Embryonic facial prominence (tissue), 1 donor: ENCODE measurements around the gene GAB3.

Experiments used
- DNase-seq: peaks from one replicate; pipeline ENCODE4 v3.0.0-alpha.2; 2016; ENCODE audit errors: extremely low spot score

GAB3 gene

DNA sequence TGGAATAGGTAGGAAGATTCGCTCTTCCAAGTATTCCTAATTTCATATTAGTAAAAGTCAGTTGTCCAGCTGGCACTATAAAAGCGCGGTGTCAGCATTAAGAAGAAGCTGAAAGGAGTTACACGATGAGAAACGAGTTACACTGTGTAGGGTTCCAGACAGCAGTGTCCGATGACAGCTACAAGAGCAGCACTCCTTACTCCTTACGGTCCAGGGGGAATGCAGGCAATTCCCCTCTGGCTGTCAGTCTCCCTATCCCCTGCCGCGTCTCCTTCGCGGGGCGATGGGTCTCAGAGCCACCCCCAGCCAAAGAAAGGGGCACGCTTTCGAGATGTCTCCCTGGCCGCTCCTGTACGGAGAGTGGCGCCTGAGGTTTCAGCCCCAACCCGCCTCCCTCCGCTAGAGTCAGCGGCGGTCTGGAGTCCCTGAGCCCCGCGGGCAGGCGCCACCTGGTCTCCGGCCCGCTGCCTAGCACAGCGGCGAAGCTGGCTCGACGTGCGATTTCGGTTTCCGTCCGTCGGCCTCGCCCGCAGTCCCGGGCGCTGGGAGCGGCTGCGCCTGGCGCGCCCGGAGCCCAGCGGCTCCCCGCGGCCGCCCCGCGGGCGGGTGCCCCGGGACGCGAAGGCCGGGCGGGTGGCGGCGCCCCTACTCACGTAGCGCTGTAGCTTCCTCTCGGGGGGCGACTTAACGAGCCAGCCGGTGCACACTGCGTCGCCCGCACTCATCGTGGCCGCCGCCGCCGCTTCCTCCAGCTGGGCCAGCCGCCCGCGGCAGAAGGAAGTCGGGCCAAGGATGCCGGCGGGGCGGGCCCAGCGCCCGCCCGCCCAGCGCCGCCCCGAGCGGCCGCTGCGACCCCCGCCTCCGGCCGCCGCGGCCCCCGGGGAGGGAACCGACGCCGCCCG lies at the start of gene GAB3:
TSS of gene GAB3 (minus strand) at position 777 of the 902 bp plus-strand sequence. CDS start at position 725, 52 bp downstream.
- DNase-seq, result no peak

GRCh38 chrX:154799556-154800348 lies 48.9 kb upstream of the GAB3 start:
- no peak for DNase-seq

DNA sequence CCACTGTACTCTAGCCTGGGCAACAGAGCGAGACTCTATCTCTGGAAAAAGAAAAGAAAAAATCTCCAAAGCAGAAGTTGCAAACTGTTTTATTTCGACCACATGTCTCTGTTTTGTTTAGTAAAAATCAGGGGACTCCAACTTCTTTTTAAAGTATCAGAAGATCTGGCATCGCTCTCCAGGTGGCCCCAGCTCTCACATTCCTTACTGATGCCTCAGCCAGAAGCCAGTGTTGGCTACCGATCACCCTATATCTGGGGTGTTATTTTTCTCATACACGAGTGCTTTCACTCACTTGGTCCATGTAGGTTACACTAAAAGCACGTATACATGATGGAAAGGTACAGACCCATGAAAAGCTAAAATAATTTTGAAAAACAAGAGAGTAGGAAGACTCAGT lies 46.1 kb upstream of the GAB3 start:
- DNase-seq, result no peak

DNA sequence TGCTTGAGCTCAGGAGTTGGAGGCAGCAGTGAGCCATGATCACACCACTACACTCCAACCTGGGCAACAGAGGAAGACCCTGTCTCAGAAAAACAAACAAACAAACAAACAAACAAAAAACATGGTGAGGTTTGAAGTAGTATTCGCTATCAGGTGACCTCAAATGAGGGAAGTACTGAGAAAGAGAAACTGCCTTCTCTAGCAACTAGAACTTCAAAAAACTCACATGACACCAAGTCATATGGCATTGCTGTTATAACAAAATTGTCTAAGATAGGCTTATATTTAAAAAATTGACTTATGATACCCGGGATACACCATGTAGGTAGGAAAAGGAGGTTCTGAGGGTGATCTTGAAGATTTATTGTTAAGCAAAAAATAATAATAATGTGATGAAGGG lies 44.1 kb upstream of the GAB3 start:
- DNase-seq, result no peak

DNA sequence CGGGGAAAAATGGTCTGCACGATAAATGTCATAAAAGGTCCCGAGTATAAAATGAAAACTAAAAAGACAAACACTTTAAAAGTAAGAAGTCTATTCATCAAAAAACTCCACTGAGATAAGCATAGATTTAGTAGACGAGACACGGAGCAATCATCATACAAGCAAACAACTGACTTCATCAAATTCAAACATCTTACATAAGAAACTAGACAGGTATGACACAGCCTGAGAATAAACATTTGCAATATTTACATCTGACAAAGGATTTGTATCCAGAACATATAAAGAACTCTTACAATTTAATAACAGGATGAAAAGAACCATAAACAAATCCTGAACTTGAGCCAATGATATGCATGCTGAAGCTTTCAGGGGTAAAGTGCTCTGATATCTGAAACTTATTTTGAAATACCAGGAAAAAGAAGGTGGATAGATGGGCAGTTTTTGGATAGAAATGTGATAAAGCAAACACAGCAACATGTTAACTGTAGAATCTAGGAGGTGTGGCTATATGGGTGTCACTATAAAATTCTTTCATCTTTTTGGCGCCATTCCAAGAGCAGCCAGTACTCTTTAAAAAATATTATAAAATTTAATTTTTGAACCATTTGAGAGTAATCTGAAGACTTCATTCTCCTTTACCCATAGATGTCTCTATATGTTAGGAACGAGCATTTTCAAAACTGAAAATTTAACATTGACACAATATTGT lies 42.4 kb upstream of the GAB3 start:
- no peak for DNase-seq

DNA sequence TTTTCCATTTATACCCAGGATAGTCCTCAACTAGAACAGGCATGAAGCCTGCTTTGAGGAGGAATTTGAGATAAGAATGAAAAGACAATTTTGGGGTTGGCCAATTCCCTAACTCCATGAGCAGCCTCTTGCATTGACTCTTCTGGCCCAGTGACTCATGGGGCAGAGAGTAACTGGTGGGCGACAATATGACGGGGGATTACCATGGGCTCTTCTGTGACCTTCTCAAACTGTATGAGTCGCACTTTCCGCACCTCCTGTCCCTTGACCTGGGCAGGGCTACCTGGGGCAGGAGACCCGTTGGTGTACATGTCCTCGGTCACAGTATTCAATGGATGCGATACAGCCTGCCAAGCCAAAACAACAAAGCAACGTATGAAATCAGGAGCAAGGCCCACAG lies 41.1 kb upstream of the GAB3 start:
- DNase-seq, result no peak

DNA sequence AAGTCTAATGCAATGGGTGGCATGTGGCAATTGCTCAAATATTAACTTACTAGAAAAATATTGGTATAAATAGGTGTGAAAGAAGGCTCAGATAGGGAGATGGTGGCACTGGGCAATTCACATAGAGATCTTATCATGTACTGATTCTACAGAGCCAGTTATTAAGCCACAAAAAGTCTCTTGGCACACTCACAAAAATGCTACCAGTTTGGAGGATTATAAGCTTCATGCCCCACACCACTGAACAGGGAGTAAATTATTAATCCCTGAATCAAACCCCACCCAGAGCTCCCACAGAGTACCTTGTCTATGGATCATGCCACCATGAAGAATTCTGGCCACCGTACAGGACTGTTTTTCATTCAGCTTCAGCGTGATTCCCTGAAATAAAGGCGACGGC lies 40.6 kb upstream of the GAB3 start:
- no peak for DNase-seq

DNA sequence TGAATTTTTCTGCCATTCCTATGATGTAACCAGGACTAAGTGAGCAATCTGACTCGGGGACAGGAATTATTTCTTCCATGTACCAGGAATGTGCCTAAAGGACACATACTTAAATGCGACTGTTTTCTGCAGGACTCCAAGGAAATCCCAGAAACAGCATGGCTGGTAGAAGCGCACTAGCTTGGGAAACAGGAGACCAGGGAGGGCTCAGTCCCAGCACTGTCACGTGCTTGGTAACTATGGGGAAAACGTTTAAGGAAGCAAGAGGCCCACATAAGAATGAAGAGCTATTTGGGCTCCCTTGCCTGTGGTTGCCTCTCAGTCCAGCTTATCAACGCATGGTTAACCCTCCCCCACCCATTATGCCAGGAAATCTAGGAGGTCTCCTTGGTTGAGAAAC lies 34.8 kb upstream of the GAB3 start:
- no peak for DNase-seq

GRCh38 chrX:154784149-154784995 lies 33.5 kb upstream of the GAB3 start:
- no peak for DNase-seq

GRCh38 chrX:154780968-154781367 lies 30.1 kb upstream of the GAB3 start:
- no peak for DNase-seq

DNA sequence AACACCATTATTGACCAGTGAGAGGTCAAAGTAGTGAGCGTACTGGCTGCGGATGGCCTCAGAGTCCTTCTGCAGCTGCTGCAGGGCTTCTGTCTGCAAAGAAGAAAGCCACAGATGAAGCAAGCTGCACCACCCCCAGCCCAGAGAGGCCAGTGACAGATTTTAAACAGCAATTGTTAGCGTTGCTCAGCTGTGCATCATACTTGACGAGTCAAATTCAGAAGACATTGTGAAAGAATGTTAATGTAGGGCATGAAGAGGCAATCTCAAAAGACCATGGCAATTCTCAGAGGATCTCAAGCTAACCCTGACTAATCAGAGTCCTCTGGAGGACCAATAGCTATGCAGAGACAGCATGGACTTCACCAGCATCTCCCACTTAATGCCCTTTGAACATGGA lies 28.4 kb upstream of the GAB3 start:
- DNase-seq, result no peak

GRCh38 chrX:154776753-154777152 lies 25.9 kb upstream of the GAB3 start:
- DNase-seq, result no peak

DNA sequence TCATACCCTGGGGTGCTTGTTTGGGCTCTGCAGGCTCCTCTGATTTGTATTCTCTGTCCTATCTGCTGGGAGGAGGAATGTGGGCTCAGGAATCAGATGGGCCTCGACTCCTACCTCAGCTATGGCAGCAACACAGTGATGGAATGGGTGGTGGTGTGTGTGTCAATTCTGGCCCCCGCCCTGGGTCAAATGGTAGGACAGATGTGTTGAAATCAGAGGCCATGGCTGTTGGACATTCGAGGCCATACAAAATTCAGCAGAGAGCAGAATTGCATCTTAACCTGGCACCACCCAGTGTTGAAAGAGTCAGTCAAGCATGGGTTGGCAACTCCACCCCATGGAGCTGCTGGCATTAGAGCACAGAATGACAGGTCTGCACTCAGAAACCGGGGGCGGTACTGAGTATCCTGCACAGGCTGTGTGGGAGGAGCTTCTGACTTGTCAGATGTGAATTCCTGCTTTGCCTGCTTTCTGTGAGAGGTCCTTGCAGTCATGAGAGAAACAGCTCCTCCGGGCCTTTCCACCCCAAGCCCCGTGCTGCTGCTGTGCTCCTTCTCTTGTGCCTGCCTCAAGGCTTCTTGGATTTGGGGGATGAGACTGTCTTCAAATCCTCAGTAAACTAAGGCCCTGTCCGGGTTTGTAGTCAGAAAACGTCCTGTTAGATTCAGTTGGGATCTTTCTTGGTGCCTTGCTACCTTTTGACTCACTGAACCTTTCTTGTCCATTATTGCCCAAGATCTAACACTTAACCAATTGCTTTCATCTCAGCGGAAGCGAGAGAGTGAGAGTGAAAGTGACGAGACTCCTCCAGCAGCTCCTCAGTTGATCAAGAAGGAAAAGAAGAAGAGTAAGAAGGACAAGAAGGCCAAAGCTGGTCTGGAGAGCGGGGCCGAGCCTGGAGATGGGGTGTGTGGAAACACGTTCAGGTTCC lies 24.8 kb upstream of the GAB3 start:
- no peak for DNase-seq

- no peak for DNase-seq
These were observed 23.7 kb upstream of the GAB3 start for GRCh38 chrX:154774622-154775021.

DNA sequence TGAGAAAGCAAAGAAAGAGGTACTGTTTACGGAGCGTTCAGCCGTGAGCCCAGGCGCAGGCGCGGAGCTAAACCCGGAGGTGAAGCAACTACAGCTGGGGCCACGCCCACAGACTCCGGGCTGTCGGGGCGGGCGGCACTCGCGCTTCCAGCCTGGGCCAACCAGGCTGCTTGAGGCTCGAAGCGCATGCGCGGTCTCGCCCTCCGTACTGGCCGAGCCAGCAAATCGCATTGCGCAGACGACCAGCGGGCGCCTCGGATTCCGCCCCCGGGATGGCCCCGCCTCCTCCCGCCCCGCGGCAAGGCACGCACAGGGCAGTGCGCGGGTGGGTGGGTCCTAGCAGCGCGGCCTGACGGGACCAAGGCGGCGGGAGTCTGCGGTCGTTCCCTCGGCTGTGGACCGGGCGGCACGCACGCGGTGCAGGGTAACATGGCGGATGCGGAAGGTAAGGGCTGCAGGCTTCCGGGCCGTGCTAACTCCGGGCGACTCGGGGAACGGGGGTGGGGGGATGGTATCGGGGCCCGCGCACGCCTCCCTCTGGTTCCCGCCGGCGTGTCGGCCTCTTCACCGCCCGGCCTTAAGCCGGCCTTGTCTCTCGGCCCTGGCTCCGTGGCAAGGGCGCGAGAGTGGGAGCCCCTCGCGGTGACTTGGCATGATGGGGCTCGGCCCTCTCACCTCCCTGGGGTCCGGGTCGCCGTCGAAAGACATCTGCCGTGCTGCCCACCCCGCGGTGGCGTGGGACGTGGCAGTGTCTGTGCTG lies 11.8 kb upstream of the GAB3 start, which contains the start of gene DKC1:
TSS of gene DKC1 (plus strand) at position 328 of the 760 bp plus-strand sequence. CDS start at position 430, 102 bp downstream.
- peak; percentile 83 for DNase-seq

- DNase-seq, result no peak
These were observed 11.2 kb upstream of the GAB3 start for GRCh38 chrX:154761977-154762536.

GRCh38 chrX:154758696-154759095 lies 7.8 kb upstream of the GAB3 start:
- no peak for DNase-seq

DNA sequence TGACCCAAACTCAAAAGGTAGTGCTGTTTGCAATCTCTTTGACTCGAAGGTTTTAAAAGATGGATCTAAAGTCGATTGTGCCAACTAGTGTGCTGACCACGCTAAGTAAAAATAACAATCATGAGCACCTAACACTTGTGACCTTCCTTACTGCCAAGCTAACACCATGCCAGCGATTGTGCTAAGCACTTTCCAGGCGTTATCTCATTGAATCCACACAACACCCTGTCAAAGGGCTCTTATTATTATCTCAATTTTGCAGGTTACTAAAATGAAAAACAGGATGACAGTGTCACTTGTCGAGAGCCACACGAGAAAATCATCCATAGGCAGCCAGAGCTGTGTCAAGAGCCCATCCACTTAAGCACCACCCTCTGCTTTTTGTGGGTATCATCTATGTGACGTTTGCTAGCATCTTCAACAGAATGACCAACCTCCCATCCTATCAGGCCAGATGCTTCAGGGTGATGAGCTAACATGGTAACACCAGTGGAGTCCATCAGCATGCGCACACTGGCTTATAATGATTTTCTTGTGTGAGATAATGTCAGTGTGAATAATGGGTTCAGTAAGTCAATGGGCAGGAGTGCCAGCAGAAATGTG lies 893 bp upstream of the GAB3 start:
- no peak for DNase-seq
